ENCODE data around the gene MAP3K6.

The MAP3K6 gene

DNA sequence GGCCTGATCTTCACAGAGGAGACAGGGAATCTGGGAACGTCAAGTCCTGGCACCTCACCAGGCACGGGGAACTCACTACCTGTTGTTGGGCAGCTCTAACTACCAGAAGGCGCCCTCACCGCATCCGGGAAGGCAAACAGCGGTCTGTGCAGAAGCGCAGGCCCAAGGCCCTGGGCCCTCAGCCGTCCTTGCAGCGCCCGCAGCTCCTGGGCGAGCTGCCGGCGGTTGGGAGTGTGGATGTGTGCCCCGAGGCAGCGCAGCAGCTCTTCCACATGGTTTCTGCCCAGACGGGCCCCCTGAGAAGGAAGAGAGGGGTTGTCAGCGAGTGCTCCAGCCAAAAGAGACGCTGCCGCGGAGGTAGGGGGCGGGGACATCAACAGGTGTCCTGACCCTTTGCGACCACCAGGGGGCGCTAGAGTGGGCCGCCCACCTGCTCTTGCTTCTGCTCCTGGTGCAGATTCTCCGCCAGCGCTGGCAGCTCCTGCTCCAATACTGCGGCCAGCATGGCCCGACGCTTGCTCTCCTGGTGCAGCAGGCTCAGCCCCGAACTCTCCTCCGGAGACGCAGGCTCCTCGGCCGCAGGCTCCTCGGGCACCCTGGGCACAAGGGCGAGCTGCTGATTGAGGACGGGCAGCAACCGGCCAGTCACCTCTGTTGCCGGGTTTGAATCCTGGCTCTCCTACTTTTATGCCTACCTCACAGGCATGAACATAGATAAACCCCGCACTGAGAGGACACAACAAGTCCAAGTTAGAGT lies 9.3 kb downstream of the MAP3K6 start:
- peak overlapping the region; percentile 37 for H3K4me3 ChIP-seq (ENCODE audit: low read depth, low read length)
- TF ChIP-seq CTCF (IDR thresholded peaks at IDR 0.05; ENCODE audit: borderline replicate concordance, insufficient read depth, low read depth, low read length): peak; percentile 97

DNA sequence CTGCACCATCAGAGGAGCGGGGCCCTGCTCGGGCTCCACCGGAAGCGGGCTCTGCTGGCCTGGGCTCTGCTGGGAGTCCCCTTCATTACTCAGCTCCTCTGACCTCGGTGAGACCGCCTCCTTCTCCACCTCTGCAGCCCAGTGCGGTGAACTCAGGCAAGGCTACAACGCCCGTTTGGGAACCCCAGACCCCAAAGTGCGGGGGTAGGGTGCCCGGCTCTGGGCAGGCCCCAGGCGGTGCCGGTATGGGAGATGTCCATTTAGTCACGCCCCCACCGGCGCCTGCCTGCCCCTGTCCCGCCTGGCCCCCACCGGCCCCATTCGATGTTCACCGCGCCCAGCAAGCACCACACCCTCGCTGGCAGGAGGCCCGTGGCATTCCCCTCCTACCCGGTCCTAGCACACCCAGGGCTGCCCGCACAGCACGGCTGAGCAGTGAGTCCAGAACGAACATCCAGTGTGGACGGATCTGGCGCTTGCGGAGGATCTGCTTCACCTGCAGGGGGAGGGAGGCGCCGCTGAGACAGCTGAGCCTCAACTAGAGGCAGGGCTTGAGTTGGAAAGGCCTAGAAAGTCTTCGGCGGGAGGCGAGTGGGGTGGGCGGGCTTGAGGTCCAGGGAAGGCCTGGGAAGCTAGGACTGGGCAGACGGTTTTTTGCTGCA lies 10.0 kb downstream of the MAP3K6 start:
- TF ChIP-seq CTCF (IDR thresholded peaks at IDR 0.05; ENCODE audit: borderline replicate concordance, insufficient read depth, low read depth, low read length): no peak
- H3K4me3 ChIP-seq (ENCODE audit: low read depth, low read length): no peak overlapping the region

DNA sequence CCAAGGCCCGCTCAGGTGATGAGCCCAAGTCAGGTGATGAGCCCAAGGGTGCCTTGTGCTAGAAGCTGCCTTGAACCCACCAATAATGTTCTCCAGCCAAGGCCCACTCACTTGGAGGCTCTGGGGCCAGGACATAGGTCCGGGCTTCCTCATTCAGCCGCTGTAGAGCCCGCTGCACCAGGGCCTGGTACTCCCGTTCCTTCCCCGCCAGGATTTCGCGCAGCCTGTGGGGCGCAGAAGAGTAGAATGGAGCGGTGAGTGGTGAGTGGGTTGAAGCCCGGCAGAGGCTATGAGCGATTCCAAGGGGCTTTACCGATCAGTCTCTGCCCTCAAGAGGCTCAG lies 10.5 kb downstream of the MAP3K6 start:
- H3K4me3 ChIP-seq (ENCODE audit: low read depth, low read length): no peak overlapping the region
- no peak for TF ChIP-seq CTCF (IDR thresholded peaks at IDR 0.05; ENCODE audit: borderline replicate concordance, insufficient read depth, low read depth, low read length)

DNA sequence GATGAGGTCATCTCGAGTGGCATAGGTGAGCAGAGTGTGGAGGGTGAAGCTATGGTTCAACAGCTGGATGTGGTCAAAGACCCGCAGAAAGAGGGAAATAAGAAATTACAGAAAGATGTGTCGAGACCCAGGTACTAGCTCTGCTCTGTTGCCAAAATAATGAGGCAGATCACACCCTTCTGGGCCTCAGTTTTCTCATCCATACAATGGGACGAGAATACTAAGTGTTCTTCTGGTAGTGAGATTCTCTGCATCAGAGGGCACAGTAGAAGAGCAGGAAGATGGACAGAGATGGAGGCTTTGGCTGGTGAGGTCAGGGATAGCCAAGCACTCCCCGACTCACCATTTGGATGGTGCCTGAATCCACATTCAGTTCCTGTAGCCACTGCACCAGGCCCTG lies 11.1 kb downstream of the MAP3K6 start:
- no peak overlapping the region for H3K4me3 ChIP-seq (ENCODE audit: low read depth, low read length)
- TF ChIP-seq CTCF (IDR thresholded peaks at IDR 0.05; ENCODE audit: borderline replicate concordance, insufficient read depth, low read depth, low read length): no peak

GRCh38 chr1:27353629-27354028 lies 13.1 kb downstream of the MAP3K6 start:
- no peak overlapping the region for H3K4me3 ChIP-seq (ENCODE audit: low read depth, low read length)
- TF ChIP-seq CTCF (IDR thresholded peaks at IDR 0.05; ENCODE audit: borderline replicate concordance, insufficient read depth, low read depth, low read length): no peak

- no peak overlapping the region for H3K4me3 ChIP-seq (ENCODE audit: low read depth, low read length)
- TF ChIP-seq CTCF (IDR thresholded peaks at IDR 0.05; ENCODE audit: borderline replicate concordance, insufficient read depth, low read depth, low read length): no peak
Observed at GRCh38 chr1:27353166-27353565, 13.6 kb downstream of the MAP3K6 start.

DNA sequence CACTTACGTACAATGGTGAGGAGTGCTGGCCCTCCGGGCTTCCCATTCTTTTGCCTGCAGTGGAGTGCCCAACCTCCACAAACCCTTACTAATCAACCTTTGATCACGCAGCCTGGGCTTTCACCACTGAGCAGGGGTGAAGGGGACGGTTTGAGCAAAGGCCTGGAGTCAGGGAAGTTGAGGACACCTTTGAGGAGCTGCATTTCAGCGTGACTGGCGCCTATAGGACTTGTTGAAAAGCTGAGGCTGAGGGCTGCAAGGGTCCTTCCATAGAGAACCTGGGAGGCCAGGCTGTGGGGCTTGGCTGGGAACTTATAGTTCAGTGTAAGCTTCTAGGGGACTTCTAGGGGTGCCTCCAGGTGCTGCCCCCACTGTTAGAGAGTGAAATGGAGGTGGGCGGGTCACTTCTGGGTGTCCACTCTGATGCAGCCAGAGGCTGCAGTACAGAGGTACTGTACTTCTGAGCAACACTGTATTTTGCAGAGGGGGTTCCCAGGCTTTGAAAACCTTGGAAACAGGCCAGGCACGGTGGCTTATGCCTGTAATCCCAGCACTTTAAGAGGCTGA lies 15.1 kb downstream of the MAP3K6 start:
- H3K4me3 ChIP-seq (ENCODE audit: low read depth, low read length): no peak overlapping the region
- no peak for TF ChIP-seq CTCF (IDR thresholded peaks at IDR 0.05; ENCODE audit: borderline replicate concordance, insufficient read depth, low read depth, low read length)
